Stomach (tissue), 9 donors: ENCODE data around the gene PCSK7. TPM values are rescaled to one million over a fixed set of nuclear protein-coding genes. Genes with fewer than 3 reads are reported as not detected.

Experiments used
- DNase-seq, 2 donors: peaks; one replicate each; pipeline versions ENCODE4 v3.0.0 to v3.0.0-alpha.2; 2013 to 2019
- H3K27ac ChIP-seq, 5 donors: fragments of 200-600 bp in 4 of 5; sonication (generic) in 4 of 5; one replicate each; pipeline ENCODE4 v1.5.1; 2013 to 2019; ENCODE audit warnings: mild to moderate bottlenecking in 1 of 5, moderate library complexity in 1 of 5
- H3K27me3 ChIP-seq, 3 donors: fragments of 200-600 bp; sonication (generic); one replicate each; pipeline ENCODE4 v1.5.1; 2017 to 2019; ENCODE audit warnings: mixed run types in 1 of 3
- H3K36me3 ChIP-seq, 4 donors: fragments of 200-600 bp; sonication (generic); 1 replicate in 3 of 4; 2 replicates in 1 of 4; pipeline ENCODE4 v1.5.1; 2016 to 2019
- H3K4me1 ChIP-seq, 4 donors: fragments of 200-600 bp; sonication (generic); one replicate each; pipeline ENCODE4 v1.5.1; 2016 to 2019
- H3K4me3 ChIP-seq, 4 donors: fragments of 200-600 bp; sonication (generic) in 3 of 4; one replicate each; pipeline ENCODE4 v1.5.1; 2016 to 2019; ENCODE audit warnings: mild to moderate bottlenecking in 1 of 4
- H3K9me3 ChIP-seq, 4 donors: fragments of 200-600 bp; sonication (generic); one replicate each; pipeline ENCODE4 v1.5.1; 2016 to 2019
- CTCF ChIP-seq, 7 experiments: fragments of 450-650 bp in 4 of 7; fragments of 200-600 bp in 3 of 7; sonication (generic) in 3 of 7; IDR thresholded peaks; one replicate each; pipeline ENCODE4 v1.5.1; 2016 to 2019; ENCODE audit warnings: antibody characterized with exemption in 7 of 7, control low read depth in 2 of 7, mild to moderate bottlenecking in 1 of 7
- EP300 ChIP-seq: sonication (generic); formaldehyde crosslinking; IDR thresholded peaks from one replicate; pipeline ENCODE4 v1.6.1; 2017; ENCODE audit warnings: antibody characterized with exemption
- POLR2A ChIP-seq, 4 donors: fragments of 450-650 bp; IDR thresholded peaks; one replicate each; pipeline ENCODE4 v1.6.1; 2016; ENCODE audit warnings: antibody characterized with exemption in 4 of 4, control low read depth in 2 of 4, mild to moderate bottlenecking in 1 of 4, moderate library complexity in 1 of 4
- POLR2AphosphoS5 ChIP-seq, 3 donors: sonication (generic); formaldehyde crosslinking; IDR thresholded peaks; one replicate each; pipeline ENCODE4 v1.6.1; 2016; ENCODE audit warnings: antibody characterized with exemption in 3 of 3
- WGBS, 5 donors: extraction: QIAGEN DNeasy Blood & Tissue Kit in 3 of 5; methylation state at CpG; one replicate each; pipeline versions ENCODE4 v1.1.5 to v1.1.7; 2013 to 2018; 5-methylcytosine and 5-hydroxymethylcytosine counted together
- intact Hi-C: fragments of 100-400 bp; cut with DNase I; formaldehyde crosslinking; loops from one replicate; pipeline ENCODE4 v1.15.1; 2023; ENCODE audit warnings: low total_unique reads
- polyA plus RNA-seq, 3 donors: library from polyadenylated mRNA; stranded (reverse); fragments of 200-250 nt; gene quantifications; one replicate each; pipeline ENCODE4 v1.2.3, GENCODE V29; 2013
- total RNA-seq, 5 donors: library from RNA; depleted of rRNA; stranded (reverse); fragments of >200 nt; gene quantifications; one replicate each; pipeline versions ENCODE4 v1.1.0 to v1.2.3, GENCODE V29; 2014 to 2016
- donor health status: healthy with polysubstance abuse.
- donor health status: Bipolar disorder and iron deficiency.
- donor health status: healthy.

The PCSK7 gene
- total and polyA plus RNA-seq, 8 donors: 14.1 to 232 (median 79.3) TPM

DNA sequence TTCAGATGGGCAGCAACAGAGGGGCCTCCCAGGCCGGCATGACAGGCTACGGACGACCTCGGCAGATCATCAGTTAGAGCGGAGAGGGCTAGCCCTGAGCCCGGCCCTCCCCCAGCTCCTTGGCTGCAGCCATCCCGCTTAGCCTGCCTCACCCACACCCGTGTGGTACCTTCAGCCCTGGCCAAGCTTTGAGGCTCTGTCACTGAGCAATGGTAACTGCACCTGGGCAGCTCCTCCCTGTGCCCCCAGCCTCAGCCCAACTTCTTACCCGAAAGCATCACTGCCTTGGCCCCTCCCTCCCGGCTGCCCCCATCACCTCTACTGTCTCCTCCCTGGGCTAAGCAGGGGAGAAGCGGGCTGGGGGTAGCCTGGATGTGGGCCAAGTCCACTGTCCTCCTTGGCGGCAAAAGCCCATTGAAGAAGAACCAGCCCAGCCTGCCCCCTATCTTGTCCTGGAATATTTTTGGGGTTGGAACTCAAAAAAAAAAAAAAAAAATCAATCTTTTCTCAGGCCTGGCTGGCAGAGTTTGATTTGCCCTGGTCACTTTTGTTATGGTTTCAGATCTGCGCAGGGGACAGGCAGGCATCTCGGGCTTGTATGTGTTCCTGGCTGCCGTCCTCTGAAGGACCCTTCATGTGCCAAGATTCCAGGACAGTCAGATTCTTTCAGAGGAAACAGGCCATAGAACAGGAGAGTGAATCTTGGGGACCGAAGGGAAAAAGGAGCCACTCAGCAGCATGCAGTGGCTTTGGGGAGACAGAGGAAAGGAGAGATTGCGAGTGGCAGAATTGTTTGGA is 27.4 kb downstream of the PCSK7 start:
- DNase-seq: no peak
- peaks cover 13 to 44% (median 38%) of the 10 kb centered on the region in 4 donors for H3K36me3 ChIP-seq
- peaks cover 0 to 50% (median 28%) of the 10 kb centered on the region in 4 donors for H3K4me1 ChIP-seq
- TF ChIP-seq POLR2A (IDR thresholded peaks at IDR 0.05) (no peak), EP300 (no peak), POLR2AphosphoS5 (IDR thresholded peaks at IDR 0.05) (peak in 2 of 3 donors; percentile 4 to 22)
- intact Hi-C loops: no loop called here
- H3K4me3 ChIP-seq: peak overlapping the region; percentile 40 to 59 (median 54)
- WGBS, 5 donors: 69 to 82% (median 75%) methylated on average over 17 of the region's 17 CpGs
- no peaks in the 10 kb centered on the region for H3K27me3 ChIP-seq
- H3K27ac ChIP-seq: peak overlapping the region; percentile 17 to 94 (median 89)
- H3K9me3 ChIP-seq: no peaks in the 10 kb centered on the region

GRCh38 chr11:117203069-117203407 is 28.8 kb downstream of the PCSK7 start:
- Histone ChIP-seq H3K27me3 (no peaks in the 10 kb centered on the region), H3K36me3 (peaks cover 13 to 49% (median 38%) of the 10 kb centered on the region in 4 donors), H3K4me1 (peaks cover 8 to 63% (median 42%) of the 10 kb centered on the region in 4 donors), H3K27ac (peak overlapping the region; percentile 23 to 94 (median 89)), H3K9me3 (no peaks in the 10 kb centered on the region), H3K4me3 (peak overlapping the region; percentile 40 to 59 (median 54))
- DNase-seq: no peak
- peak in 1 of 3 donors; percentile 19 for TF ChIP-seq POLR2AphosphoS5 (IDR thresholded peaks at IDR 0.05)
- no peak for TF ChIP-seq CTCF (IDR thresholded peaks at IDR 0.05)
- intact Hi-C loops: no loop called here
- 85 to 91% (median 90%) methylated on average over 6 to 10 of the region's 10 CpGs for WGBS, 5 donors

DNA sequence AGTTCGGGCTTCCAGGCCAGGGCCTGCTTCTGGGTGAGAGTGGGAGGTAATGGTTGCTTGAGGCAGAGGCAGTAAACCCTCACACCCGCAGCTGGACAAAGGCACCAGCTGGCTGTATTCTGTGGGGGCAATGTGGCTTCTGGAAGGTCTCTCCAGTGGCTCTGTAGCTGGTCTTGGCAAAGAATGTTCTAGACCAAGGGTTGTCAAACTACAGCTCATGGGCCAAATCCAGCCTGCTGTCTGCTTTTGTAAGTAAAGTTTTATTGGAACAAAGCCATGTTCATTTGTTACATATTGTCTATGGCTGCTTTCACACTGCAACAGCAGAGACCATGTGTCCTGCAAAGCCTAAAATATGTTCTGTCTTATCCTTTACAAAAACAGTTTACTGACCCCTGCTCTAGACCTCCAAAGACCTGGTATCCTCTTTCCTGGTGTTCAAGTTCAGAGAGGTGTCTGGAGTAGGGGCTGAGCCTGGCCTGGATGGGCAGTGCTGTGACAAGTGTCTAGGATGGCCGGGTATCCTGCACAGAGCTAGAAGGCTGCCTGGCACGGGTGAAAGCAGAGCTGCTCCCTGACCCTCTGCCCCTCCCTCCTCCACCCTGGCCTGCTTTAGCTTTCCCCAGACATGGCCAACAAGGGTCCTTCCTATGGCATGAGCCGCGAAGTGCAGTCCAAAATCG is 29.3 kb downstream of the PCSK7 start:
- whole genome bisulfite sequencing, 5 donors: 65 to 79% (median 73%) methylated on average over 7 of the region's 7 CpGs
- intact Hi-C loops: no loop called here
- H3K4me3 ChIP-seq: peak overlapping the region; percentile 40 to 59 (median 54)
- no peaks in the 10 kb centered on the region for H3K9me3 ChIP-seq
- no peaks in the 10 kb centered on the region for H3K27me3 ChIP-seq
- H3K4me1 ChIP-seq: peaks cover 13 to 68% (median 47%) of the 10 kb centered on the region in 4 donors
- TF ChIP-seq EP300 (no peak), POLR2A (IDR thresholded peaks at IDR 0.05) (no peak), CTCF (IDR thresholded peaks at IDR 0.05) (no peak), POLR2AphosphoS5 (IDR thresholded peaks at IDR 0.05) (no peak)
- peaks cover 13 to 49% (median 38%) of the 10 kb centered on the region in 4 donors for H3K36me3 ChIP-seq
- DNase-seq: no peak
- peak overlapping the region; percentile 23 to 94 (median 89) for H3K27ac ChIP-seq

DNA sequence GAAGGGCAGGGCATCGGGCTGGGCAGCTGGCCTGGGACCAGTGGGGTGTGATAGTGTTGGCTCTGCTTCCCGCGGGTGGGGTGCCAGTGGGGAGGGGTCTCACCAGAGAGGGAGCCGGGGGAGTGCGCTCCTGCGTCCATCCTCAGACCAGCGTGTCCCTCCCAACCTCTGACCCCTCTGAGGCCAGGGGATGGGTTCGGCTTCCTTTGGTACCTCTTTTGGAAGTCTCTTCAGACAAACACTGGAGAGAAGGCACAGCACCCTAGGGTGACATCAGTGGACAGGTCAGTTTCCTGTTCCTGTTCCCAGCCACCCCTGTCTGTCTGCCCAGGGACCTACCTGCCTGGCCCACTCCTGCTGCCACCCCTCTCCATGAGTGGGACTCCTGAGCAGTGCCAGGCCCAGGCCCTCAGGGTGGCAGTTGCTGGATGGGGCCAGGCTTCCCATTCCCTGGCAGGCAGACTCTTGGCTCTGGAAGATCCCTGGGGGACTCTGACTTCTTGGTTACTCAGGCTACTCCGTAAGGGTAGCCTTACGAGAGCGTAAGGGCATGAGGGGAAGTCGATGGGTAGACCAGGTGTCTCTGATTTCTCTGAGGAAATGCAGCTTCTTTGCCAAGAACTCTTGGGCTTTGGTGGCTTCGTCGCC is 30.1 kb downstream of the PCSK7 start:
- intact Hi-C loops: no loop called here

More for the DNA sequence above, 30.1 kb downstream of the PCSK7 start:
- peak overlapping the region; percentile 40 to 59 (median 54) for H3K4me3 ChIP-seq
- no peaks in the 10 kb centered on the region for H3K9me3 ChIP-seq
- H3K27ac ChIP-seq: peak overlapping the region; percentile 59 to 94 (median 89)
- no peak for TF ChIP-seq POLR2A (IDR thresholded peaks at IDR 0.05)
- TF ChIP-seq POLR2AphosphoS5 (IDR thresholded peaks at IDR 0.05): peak in 1 of 3 donors; percentile 7
- WGBS, 5 donors: 55 to 83% (median 60%) methylated on average over 4 to 14 of the region's 14 CpGs
- peaks cover 13 to 53% (median 41%) of the 10 kb centered on the region in 4 donors for H3K36me3 ChIP-seq
- peaks cover 20 to 76% (median 54%) of the 10 kb centered on the region in 4 donors for H3K4me1 ChIP-seq
- DNase-seq: no peak
- H3K27me3 ChIP-seq: no peaks in the 10 kb centered on the region
